Fibroblast of skin of back (primary cell): Measurements from ENCODE around the gene PIP5K1A.
A peak's percentile ranks its signal among the peaks of the same experiment; 100 is the strongest.
"Not testable (repeated sequence)": the region's sequence is repeated elsewhere in the genome, so short reads cannot be mapped to it uniquely, and the experiment has no call there.

ENCODE experiments used
- DNase-seq: peaks from one replicate; pipeline ENCODE4 v3.0.0-alpha.2; 2013

Gene PIP5K1A

GRCh38 chr1:151254217-151255213, 56.2 kb downstream of the PIP5K1A start, which contains the start of gene PSMD4:
Gene PSMD4 (plus strand): TSS chr1:151254734. CDS start chr1:151254783, 49 bp downstream.
- DNase-seq: peak; percentile 97

- DNase-seq: peak; percentile 1
Observed at GRCh38 chr1:151255381-151255780, 57.0 kb downstream of the PIP5K1A start.

GRCh38 chr1:151259351-151259750, 61.0 kb downstream of the PIP5K1A start:
- DNase-seq: no peak

- DNase-seq: no peak
Observed at GRCh38 chr1:151265446-151266236, 67.3 kb downstream of the PIP5K1A start.

- no peak for DNase-seq
Observed at GRCh38 chr1:151266315-151266714, 68.0 kb downstream of the PIP5K1A start.

- no peak for DNase-seq
Observed at GRCh38 chr1:151266821-151267220, 68.5 kb downstream of the PIP5K1A start.

GRCh38 chr1:151267760-151268159, 69.4 kb downstream of the PIP5K1A start:
- DNase-seq: no peak

- no peak for DNase-seq
Observed at GRCh38 chr1:151273924-151274466, 75.6 kb downstream of the PIP5K1A start.

- not testable (repeated sequence) for DNase-seq
Observed at GRCh38 chr1:151275341-151275740, 77.0 kb downstream of the PIP5K1A start.

- DNase-seq: no peak
Observed at GRCh38 chr1:151277249-151277648, 78.9 kb downstream of the PIP5K1A start.

- DNase-seq: peak; percentile 98
Observed at GRCh38 chr1:151281225-151281968, 83.0 kb downstream of the PIP5K1A start.

- peak; percentile 100 for DNase-seq
Observed at GRCh38 chr1:151281969-151282882, 83.9 kb downstream of the PIP5K1A start, which contains the start of gene ZNF687. Gene ZNF687 (plus strand): TSS chr1:151282299. CDS start chr1:151286292, 3,993 bp downstream.

- peak; percentile 19 for DNase-seq
Observed at GRCh38 chr1:151282883-151283725, 84.8 kb downstream of the PIP5K1A start.

- no peak for DNase-seq
Observed at GRCh38 chr1:151284013-151284577, 85.7 kb downstream of the PIP5K1A start.

- no peak for DNase-seq
Observed at GRCh38 chr1:151286619-151287340, 88.4 kb downstream of the PIP5K1A start.

GRCh38 chr1:151287341-151287699, 89.0 kb downstream of the PIP5K1A start:
- DNase-seq: no peak

GRCh38 chr1:151287767-151288500, 89.6 kb downstream of the PIP5K1A start:
- DNase-seq: no peak

GRCh38 chr1:151288502-151288901, 90.2 kb downstream of the PIP5K1A start:
- DNase-seq: no peak
